DMS53 treated with DMSO at 0.1 percent for 48 hours (cell line): ENCODE measurements around the gene SPIN2A.
"Not testable (repeated sequence)": the region's sequence is repeated elsewhere in the genome, so short reads cannot be mapped to it uniquely, and the experiment has no call there.

Source experiments
- DNase-seq: peaks from one replicate; lab custom pipeline; 2025; ENCODE audit not compliant: unreplicated experiment; lab: John Stamatoyannopoulos, UW

SPIN2A gene

DNA sequence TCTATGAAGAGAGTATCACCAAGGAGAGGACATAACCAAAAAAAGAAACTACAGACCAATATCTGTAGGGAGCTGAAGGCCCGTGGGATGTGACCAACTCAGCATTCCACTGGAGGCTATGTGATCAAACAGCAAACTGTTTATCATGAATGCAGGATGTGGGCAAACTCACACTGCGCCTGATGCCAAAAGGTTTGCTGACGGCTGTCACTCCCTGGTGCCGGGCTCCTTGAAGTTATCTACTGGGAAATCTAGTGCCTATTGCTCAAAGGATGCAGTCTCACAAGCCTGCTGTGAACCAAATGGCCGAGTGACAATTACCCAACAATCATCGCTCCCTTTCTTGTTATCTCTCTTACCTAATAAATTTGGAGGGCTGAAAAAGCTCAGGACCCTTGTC lies 34.3 kb downstream of the SPIN2A start:
- DNase-seq: not testable (repeated sequence)
